Inflammatory macrophage treated with lipopolysaccharide for 1 hour (primary cell): Measurements from ENCODE around the gene FMN2.

Experiments used
- DNase-seq, 2 donors: peaks; one replicate each; pipeline ENCODE4 v3.0.0-alpha.2; 2020 to 2022

Gene FMN2

DNA sequence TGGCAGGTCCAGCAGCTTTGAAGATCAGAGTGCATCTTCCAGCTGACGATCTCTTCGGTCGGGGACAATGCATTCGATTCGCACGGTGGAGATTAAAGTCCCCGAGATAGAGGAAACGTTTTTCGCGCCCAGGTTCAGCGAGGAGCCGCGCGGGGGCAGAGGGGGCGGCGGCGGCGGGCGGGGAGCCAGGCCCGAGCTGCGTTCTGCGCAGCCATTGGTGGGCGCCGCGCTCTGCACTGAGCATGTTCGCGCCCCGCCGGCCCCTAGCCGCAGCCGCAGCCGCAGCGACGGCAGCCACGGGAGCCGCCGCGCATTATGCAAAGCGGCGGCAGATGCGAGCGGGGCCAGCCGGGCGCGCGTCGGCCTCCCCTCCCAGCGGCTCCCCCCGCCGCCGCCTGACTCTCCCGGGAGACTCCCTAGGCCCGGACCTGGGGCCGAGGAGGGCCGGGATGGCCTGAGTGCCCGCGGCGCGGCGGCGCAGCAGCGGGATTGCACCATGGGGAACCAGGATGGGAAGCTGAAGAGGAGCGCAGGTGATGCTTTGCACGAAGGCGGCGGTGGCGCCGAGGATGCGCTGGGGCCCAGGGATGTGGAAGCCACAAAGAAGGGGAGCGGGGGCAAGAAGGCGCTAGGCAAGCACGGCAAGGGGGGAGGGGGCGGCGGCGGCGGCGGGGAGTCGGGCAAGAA lies at the start of gene FMN2:
Gene FMN2, plus strand, starts transcription at position 270 of the 687 bp plus-strand sequence. Its CDS starts 227 bp downstream, at position 497.
- DNase-seq: no peak

DNA sequence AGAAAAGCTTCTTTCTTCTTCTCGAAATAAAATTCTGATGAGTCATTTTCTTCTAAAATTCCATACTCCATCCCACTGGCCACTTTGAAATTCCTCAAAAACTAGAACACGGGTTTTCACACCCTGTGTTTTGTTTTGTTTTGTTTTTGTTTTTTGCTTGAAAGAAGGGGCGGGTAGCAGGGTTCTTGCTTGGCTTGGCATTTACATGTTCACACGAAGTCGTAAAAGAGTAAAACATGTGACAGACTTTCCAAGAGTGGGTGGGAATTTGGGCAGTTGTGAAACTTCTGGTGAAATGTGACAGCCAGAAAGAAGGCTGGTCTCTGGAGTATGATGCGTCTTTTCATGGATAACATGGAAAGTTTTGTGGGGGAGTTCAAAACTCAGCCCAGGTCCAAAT lies 47.1 kb upstream of the FMN2 start:
- DNase-seq: no peak

DNA sequence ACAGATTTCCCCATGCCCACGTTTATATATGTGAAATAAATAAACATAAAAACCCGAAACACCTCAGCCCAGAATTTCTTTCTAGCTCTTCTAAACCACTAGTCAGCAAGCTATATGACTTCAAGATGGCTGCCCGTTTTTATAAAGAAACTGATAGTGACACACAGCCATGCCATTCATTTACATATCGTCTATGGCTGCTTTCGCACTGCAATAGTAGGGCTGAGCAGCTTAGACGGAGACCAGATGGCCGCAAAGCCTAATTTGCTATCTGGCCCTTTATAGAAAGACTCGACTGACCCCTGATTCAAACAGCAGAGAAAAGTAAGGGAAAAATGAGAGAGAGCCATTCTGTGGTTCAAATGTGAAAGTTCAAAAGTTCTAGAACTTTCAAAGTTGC lies 45.7 kb upstream of the FMN2 start:
- DNase-seq: no peak

GRCh38 chr1:240054109-240054701 lies 37.5 kb upstream of the FMN2 start:
- DNase-seq: no peak

- DNase-seq: no peak
Measured at GRCh38 chr1:240055936-240056335, 35.7 kb upstream of the FMN2 start.

DNA sequence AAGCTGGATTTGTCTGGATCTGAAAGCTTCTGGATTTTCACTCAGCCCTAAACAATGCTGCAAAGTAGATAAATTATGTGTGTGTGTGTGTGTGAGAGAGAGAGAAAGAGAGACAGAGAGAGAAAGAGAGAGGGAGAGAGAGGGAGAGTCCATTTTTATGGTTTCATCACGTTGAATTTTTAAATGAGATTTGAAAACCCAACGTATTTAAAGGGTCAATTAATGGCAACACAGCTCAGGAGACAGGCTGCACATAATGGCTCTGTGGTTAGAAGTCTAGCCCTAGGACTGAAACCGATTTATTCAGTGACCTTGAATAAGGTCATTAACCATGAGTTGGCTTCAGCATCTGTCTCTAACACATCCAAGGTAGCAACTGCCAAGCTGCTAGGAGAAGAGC lies 35.3 kb upstream of the FMN2 start:
- DNase-seq: no peak

GRCh38 chr1:240058049-240058448 lies 33.6 kb upstream of the FMN2 start:
- no peak for DNase-seq

DNA sequence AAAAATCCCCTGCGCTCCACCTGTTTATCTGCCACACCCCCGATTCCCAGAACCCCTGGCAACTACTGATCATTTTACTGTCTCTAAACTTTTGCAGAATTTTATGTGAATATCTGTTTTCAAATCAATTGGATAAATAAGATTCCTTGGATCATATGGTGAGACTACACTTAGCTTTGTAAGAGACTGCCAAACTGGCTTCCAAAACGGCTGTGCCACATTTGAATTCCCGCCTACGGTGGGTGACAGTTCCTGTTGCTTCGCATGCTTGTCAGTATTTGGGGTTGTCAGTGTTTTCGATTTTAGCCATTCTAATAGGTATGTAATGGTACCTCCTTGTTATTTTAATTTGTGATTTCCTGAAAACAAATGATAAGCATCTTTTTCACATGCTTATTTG lies 22.7 kb upstream of the FMN2 start:
- DNase-seq: no peak

GRCh38 chr1:240070188-240070587 lies 21.5 kb upstream of the FMN2 start:
- DNase-seq: no peak

GRCh38 chr1:240073097-240073496 lies 18.6 kb upstream of the FMN2 start:
- no peak for DNase-seq

GRCh38 chr1:240074422-240074821 lies 17.3 kb upstream of the FMN2 start:
- no peak for DNase-seq

DNA sequence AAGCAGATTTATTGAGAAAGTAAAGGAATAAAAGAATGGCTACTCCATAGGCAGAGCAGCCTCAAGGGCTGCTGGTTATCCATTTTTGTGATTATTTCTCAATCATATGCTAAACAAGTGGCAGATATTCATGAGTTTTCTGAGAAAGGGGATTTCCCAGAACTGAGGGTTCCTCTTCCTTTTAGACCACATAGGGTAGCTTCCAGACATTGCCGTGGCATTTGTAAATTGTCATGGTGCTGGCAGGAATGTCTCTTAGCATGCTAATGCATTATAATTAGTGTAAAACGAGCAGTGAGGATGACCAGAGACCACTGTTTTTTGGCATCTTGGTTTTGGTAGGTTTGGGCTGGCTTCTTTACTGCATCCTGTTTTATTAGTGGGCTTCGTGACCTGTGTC lies 16.8 kb upstream of the FMN2 start:
- DNase-seq: peak in 1 of 2 donors; percentile 5

DNA sequence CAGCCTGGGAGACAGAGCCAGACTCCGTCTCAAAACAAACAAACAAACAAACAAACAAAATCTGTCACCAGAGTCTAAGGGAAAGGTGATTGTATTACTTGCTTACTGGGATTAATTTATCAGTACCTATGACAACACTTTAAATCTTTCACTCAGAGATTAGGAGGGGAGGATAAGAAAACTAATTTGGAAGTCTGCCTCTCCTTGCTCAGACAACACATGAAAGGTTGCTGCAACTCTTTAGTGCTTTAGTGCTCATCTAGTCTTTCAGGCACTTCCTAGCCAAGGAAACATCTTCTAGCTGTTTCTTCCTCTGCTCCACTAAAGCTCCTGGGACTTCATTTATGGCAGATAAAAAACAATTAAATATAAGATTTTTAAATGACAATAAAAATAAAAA lies 7.3 kb upstream of the FMN2 start:
- DNase-seq: no peak

- DNase-seq: no peak
Measured at GRCh38 chr1:240084749-240085148, 6.9 kb upstream of the FMN2 start.

DNA sequence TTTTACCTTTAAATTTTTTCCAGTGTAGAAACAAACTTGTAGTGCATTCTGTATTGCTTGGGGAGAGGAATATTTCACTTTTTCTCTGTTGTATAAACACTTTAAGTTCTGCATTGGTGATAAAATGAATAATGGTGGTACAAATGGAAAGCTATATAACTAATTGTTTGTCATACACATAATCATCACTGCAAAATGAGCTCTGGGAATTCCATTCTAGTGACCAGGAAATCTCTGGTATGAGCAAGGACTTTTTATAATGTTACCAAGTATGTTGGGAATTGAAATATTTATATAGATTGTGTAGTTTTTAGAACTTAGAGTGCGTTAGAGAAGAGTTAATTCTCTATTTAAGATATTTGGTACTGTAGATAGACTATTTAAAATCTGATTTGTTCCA lies 5.0 kb upstream of the FMN2 start:
- DNase-seq: no peak

- no peak for DNase-seq
Measured at GRCh38 chr1:240090014-240090413, 1.7 kb upstream of the FMN2 start.

DNA sequence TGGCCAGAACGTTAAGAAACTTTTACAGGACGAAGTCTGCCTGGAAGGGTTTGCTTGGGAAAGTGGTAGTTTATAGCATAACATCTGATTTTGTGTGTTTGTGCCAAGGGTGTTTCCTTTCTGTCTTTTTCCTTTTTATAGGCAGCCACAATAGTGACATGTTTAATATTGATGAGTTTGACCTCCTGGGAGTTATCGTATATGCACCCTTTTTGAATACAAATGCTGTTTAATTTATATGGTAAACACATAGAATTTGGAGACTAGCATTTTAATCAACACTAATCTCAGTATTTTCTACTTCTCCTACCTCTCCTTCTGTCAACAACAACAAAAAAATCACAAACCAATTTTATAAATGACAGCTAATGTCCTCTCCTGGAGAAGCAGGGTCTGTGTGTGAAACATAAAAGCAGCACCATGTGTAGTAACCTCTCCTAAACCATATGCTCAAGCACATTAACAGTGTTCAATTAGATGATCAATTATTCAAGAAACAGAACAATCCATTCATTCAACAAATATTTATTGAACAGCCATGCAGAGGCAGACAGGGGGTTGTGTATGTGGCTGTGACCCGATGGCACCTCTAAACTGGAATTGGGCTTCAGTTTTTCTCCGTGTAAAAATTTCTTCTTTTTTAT lies 604 bp upstream of the FMN2 start:
- DNase-seq: no peak

- DNase-seq: no peak
Measured at GRCh38 chr1:240092301-240093119, 827 bp downstream of the FMN2 start.

GRCh38 chr1:240093120-240093961 lies 1.7 kb downstream of the FMN2 start:
- DNase-seq: no peak

- no peak for DNase-seq
Measured at GRCh38 chr1:240094041-240094722, 2.5 kb downstream of the FMN2 start.

- DNase-seq: no peak
Measured at GRCh38 chr1:240096974-240097373, 5.3 kb downstream of the FMN2 start.

- no peak for DNase-seq
Measured at GRCh38 chr1:240098534-240098933, 6.9 kb downstream of the FMN2 start.
